Ovary (tissue), 9 donors: ENCODE results near the gene TBC1D14. TPM values are rescaled to one million over a fixed set of nuclear protein-coding genes. Genes with fewer than 3 reads are reported as not detected.

Source experiments
- DNase-seq, 5 donors: peaks; one replicate each; pipeline ENCODE4 v3.0.0-alpha.2; 2019 to 2020
- H3K27ac ChIP-seq, 2 donors: fragments of 200-600 bp; one replicate each; pipeline versions ENCODE4 v1.5.1 to v1.8.0; 2019 to 2022
- H3K27me3 ChIP-seq: fragments of 200-600 bp; one replicate; pipeline ENCODE4 v1.8.0; 2022
- H3K36me3 ChIP-seq: fragments of 200-600 bp; sonication (generic); one replicate; pipeline ENCODE4 v1.5.1; 2019
- H3K4me1 ChIP-seq: one replicate; pipeline ENCODE4 v1.8.1; 2013; ENCODE audit warnings: mild to moderate bottlenecking, moderate library complexity; ENCODE audit not compliant: insufficient read depth
- H3K4me3 ChIP-seq: fragments of 200-600 bp; sonication (generic); one replicate; pipeline ENCODE4 v1.5.1; 2017
- H3K9me3 ChIP-seq, 2 donors: fragments of 200-600 bp in 1 of 2; sonication (generic) in 1 of 2; one replicate each; pipeline versions ENCODE4 v1.5.1 to v1.8.1; 2013 to 2019; ENCODE audit warnings: mild to moderate bottlenecking in 1 of 2, moderate library complexity in 1 of 2
- CTCF ChIP-seq, 3 donors: fragments of 450-650 bp in 2 of 3; fragments of 200-600 bp in 1 of 3; IDR thresholded peaks; one replicate each; pipeline versions ENCODE4 v1.5.1 to v1.8.0; 2016 to 2022; ENCODE audit warnings: antibody characterized with exemption in 3 of 3, mild to moderate bottlenecking in 1 of 3
- EP300 ChIP-seq: sonication (generic); formaldehyde crosslinking; IDR thresholded peaks from one replicate; pipeline ENCODE4 v1.6.1; 2017; ENCODE audit warnings: antibody characterized with exemption
- POLR2A ChIP-seq: fragments of 450-650 bp; IDR thresholded peaks from one replicate; pipeline ENCODE4 v1.6.1; 2017; ENCODE audit warnings: antibody characterized with exemption, mild to moderate bottlenecking, moderate library complexity
- WGBS, 3 donors: extraction: QIAGEN DNeasy Blood & Tissue Kit in 1 of 3; methylation state at CpG; one replicate each; pipeline versions ENCODE4 v1.1.5 to v1.1.7; 2013 to 2017; 5-methylcytosine and 5-hydroxymethylcytosine counted together
- intact Hi-C, 4 donors: fragments of 100-400 bp; cut with DNase I; formaldehyde crosslinking; loops; one replicate each; pipeline versions ENCODE4 v1.11.0 to v1.15.1; 2022 to 2023
- polyA plus RNA-seq, 2 donors: library from polyadenylated mRNA; stranded (reverse); fragments of 200-250 nt in 1 of 2; fragments of 350-450 nt in 1 of 2; fragmentation: Illumina TruSeq in 1 of 2; extraction: RNeasy Lipid Tissue Mini Kit (QIAGEN cat#74804) in 1 of 2; gene quantifications; one replicate each; pipeline ENCODE4 v1.2.3, GENCODE V29; 2013 to 2014
- total RNA-seq, 7 donors: library from RNA; depleted of rRNA in 2 of 7; stranded (reverse); fragments of >200 nt in 2 of 7; fragmentation: NEBNext Ultra II Directional in 3 of 7; extraction: Animal tissue kit (Norgen Biotek cat#: 25700) in 3 of 7; gene quantifications; one replicate each; pipeline versions ENCODE4 v1.1.0 to v1.2.4, GENCODE V29; 2016 to 2023
- donor health status: DM: no; HTN: no; CAD: no; lungs with moderate emphysema.
- donor health status: DM: no; HTN: no; CAD: no.
- donor health status: Bipolar disorder and iron deficiency.
- donor health status: DM: yes; HTN: yes; CAD: no.
- donor health status: DM: no; HTN: no; CAD: no.
- donor health status: DM: yes; HTN: yes; CAD: no.

Gene TBC1D14
- total and polyA plus RNA-seq, 9 donors, result 19.9 to 40.0 (median 34.4) TPM

- Histone ChIP-seq H3K27ac (peak overlapping the region in 1 of 2 donors; percentile 27), H3K27me3 (no peaks in the 10 kb centered on the region), H3K36me3 (no peaks in the 10 kb centered on the region), H3K9me3 (no peaks in the 10 kb centered on the region), H3K4me1 (peaks cover 23% of the 10 kb centered on the region), H3K4me3 (peak overlapping the region; percentile 83)
- intact Hi-C loops, result loop anchor here in 3 of 4 donors (2.0 to 10.0 kb wide), 5 partner anchors 27 to 255 kb away; partner anchors contain the start of gene GRPEL1 (in 1 of the 3)
- WGBS, 3 donors, result 7 to 14% (median 9%) methylated on average over 42 of the region's 42 CpGs
- DNase-seq, result peak in 2 of 5 donors; percentile 51 to 66
- no peak for TF ChIP-seq EP300
- TF ChIP-seq POLR2A, result no peak
- no peak for TF ChIP-seq CTCF (IDR thresholded peaks at IDR 0.05)
Observed at GRCh38 chr4:7041801-7042502, 132.3 kb downstream of the TBC1D14 start.

GRCh38 chr4:7042503-7043283, 133.1 kb downstream of the TBC1D14 start:
- Histone ChIP-seq H3K9me3 (no peaks in the 10 kb centered on the region), H3K27me3 (no peaks in the 10 kb centered on the region), H3K4me3 (peak overlapping the region; percentile 83), H3K27ac (peak overlapping the region in 1 of 2 donors; percentile 27), H3K4me1 (peaks cover 29% of the 10 kb centered on the region), H3K36me3 (no peaks in the 10 kb centered on the region)
- intact Hi-C loops, result loop anchor here in 3 of 4 donors (2.0 to 10.0 kb wide), 5 partner anchors 26 to 255 kb away; partner anchors contain the start of gene GRPEL1 (in 1 of the 3)
- 0 to 1% (median 0%) methylated on average over 72 to 90 of the region's 90 CpGs for WGBS, 3 donors
- peak; percentile 97 to 99 (median 97) for DNase-seq
- TF ChIP-seq EP300, result no peak
- TF ChIP-seq CTCF (IDR thresholded peaks at IDR 0.05), result peak in 2 of 3 donors; percentile 58 to 89

- 0 to 1% (median 0%) methylated on average over 48 to 119 of the region's 119 CpGs for WGBS, 3 donors
Observed at GRCh38 chr4:7043284-7044136, 133.9 kb downstream of the TBC1D14 start, which contains the start of gene TADA2B. Gene TADA2B (plus strand): TSS chr4:7043372. CDS start chr4:7043580, 208 bp downstream.

More at GRCh38 chr4:7043284-7044136, 133.9 kb downstream of the TBC1D14 start, which contains the start of gene TADA2B:
- H3K27me3 ChIP-seq, result no peaks in the 10 kb centered on the region
- DNase-seq, result peak; percentile 42 to 71 (median 61)
- TF ChIP-seq EP300 (no peak), CTCF (IDR thresholded peaks at IDR 0.05) (no peak), POLR2A (no peak)
- no peaks in the 10 kb centered on the region for H3K36me3 ChIP-seq
- peaks cover 29% of the 10 kb centered on the region for H3K4me1 ChIP-seq
- peak within 1 kb of the TSS; percentile 26 to 74 for H3K27ac ChIP-seq
- intact Hi-C loops, result loop anchor here in 3 of 4 donors (2.0 to 10.0 kb wide), 5 partner anchors 25 to 254 kb away; partner anchors contain the start of gene GRPEL1 (in 1 of the 3)
- H3K9me3 ChIP-seq, result no peaks in the 10 kb centered on the region
- peak within 1 kb of the TSS; percentile 83 for H3K4me3 ChIP-seq
